OCI-LY1 (cell line): ENCODE results near the gene CCDC33.

Experiments
- CTCF ChIP-seq: fragments of 200-600 bp; sonication (generic), shearing (Covaris generic); IDR thresholded peaks from 2 replicates; pipeline ENCODE4 v1.5.1; 2017; ENCODE audit warnings: mild to moderate bottlenecking, antibody characterized with exemption, low read length, moderate library complexity, mixed read lengths
- EZH2 ChIP-seq: fragments of 200-600 bp; sonication (generic), shearing (Covaris generic); IDR thresholded peaks from 2 replicates; pipeline ENCODE4 v1.8.0; 2017; ENCODE audit warnings: borderline replicate concordance, mixed run types, mild to moderate bottlenecking, antibody characterized with exemption, low read length, moderate library complexity, mixed read lengths

DNA sequence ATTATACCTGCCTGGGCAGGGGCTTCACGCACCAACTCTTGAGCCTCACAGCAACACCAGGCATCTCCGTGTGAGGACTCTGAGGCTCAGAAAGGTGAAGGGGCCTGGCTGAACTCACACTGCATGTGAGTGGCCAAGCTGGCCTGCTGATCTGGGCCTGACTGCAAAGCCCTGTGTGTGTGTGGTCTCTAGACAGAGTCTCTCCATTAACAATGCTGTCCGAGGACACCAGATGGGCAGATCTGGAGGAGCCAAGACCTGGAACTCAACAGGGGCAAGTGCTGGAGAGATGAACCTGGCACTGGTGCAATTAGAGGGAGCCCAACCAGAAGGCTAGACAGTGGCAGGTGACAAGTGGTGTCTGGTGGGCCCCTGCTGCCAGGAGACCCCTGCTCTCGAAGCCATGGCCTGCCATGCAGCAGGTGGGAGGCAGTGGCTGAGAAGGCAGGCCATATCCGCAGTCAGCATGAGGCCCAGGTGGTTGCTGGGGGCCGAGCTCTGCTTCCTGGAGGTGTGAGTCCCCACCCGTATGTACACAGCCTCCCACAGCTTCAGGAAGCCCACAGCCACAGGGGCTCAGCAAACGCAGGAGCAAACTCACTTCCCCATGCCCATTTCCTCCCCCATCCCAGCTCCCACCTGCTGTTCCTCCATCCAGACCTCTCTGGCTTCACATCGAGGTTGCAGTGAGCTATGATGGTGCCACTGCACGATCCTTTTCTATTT is 92.4 kb downstream of the CCDC33 start:
- TF ChIP-seq CTCF (no peak), EZH2 (no peak)
